ENCODE measurements around the gene GAPDH. TPM values are rescaled to one million over a fixed set of nuclear protein-coding genes. Genes with fewer than 3 reads are reported as not detected.

GAPDH gene
- total RNA-seq, 1 donor from 2014 or later, result 5,048 TPM

DNA sequence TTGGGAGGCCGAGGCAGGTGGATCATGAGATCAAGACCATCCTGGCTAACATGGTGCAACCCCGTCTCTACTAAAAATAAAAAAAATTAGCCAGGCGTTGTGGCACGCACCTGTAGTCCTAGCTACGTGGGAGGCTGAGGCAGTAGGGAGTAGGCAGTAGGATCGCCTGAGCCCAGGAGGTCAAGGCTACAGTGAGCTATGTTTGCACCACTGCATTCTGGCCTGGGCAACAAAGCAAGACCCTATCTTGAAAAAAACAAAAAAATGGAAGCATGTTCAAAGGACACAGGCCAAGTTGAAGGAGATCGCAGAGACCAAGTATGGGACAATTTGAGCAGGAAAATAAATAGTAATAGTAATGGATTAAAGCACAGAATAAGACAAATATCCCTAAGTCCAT is 26.2 kb upstream of the GAPDH start:
- H3K4me3 ChIP-seq (ENCODE audit: low read depth, low read length), result no peak overlapping the region

DNA sequence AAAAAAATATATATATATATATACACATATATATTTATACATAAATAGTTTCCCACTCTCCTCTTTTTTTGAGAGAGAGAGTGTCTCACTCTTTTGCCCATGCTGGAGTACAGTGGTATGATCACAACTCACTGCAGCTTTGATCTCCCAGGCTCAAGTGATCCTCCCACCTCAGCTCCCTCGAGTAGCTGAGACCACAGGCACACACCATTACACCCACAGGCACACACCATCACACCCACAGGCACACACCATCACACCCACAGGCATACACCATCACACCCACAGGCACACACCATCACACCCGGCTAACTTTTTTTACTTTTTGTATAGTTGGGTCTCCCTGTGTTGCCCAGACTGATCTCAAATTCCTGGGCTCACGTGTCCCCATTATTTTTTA is 14.1 kb upstream of the GAPDH start:
- Histone ChIP-seq H3K4me3 (ENCODE audit: low read depth, low read length) (no peak overlapping the region), H3K36me3 (ENCODE audit: control insufficient read depth, insufficient read depth, low read length) (peaks cover 30% of the 10 kb centered on the region), H3K27me3 (ENCODE audit: control insufficient read depth, insufficient read depth, low read length) (no peaks in the 10 kb centered on the region)
- TF ChIP-seq, protein P1, sequence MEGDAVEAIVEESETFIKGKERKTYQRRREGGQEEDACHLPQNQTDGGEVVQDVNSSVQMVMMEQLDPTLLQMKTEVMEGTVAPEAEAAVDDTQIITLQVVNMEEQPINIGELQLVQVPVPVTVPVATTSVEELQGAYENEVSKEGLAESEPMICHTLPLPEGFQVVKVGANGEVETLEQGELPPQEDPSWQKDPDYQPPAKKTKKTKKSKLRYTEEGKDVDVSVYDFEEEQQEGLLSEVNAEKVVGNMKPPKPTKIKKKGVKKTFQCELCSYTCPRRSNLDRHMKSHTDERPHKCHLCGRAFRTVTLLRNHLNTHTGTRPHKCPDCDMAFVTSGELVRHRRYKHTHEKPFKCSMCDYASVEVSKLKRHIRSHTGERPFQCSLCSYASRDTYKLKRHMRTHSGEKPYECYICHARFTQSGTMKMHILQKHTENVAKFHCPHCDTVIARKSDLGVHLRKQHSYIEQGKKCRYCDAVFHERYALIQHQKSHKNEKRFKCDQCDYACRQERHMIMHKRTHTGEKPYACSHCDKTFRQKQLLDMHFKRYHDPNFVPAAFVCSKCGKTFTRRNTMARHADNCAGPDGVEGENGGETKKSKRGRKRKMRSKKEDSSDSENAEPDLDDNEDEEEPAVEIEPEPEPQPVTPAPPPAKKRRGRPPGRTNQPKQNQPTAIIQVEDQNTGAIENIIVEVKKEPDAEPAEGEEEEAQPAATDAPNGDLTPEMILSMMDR (IDR thresholded peaks at IDR 0.05; ENCODE audit: insufficient read depth, low read length, severe bottlenecking), result no peak
- DNase-seq (ENCODE audit: low read depth), result no peak
- no peak for FAIRE-seq

More for the DNA sequence above, 26.2 kb upstream of the GAPDH start:
- TF ChIP-seq, protein P1 (IDR thresholded peaks at IDR 0.05; ENCODE audit: insufficient read depth, low read length, severe bottlenecking), result no peak
- Histone ChIP-seq H3K27me3 (ENCODE audit: control insufficient read depth, insufficient read depth, low read length) (no peaks in the 10 kb centered on the region), H3K36me3 (ENCODE audit: control insufficient read depth, insufficient read depth, low read length) (peaks cover 10% of the 10 kb centered on the region)
- FAIRE-seq (no peak), DNase-seq (ENCODE audit: low read depth) (no peak)

DNA sequence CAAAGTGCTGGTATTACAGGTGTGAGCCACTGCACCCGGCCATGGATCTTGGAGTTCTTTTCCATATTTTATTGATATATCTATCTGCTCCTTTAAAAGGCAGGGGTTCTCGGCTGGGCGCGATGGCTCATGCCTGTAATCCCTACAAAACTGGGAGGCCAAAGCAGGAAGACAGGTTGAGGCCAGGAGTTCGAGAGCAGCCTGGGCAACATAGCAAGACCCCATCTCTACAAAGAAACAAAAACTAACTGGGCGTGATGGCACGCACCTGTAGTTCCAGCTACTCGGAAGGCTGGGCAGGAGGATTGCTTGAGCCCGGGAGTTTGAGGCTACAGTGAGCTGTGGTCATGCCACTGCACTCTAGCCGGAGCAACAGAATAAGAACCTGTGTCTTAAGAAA is 12.1 kb upstream of the GAPDH start:
- Histone ChIP-seq H3K4me3 (ENCODE audit: low read depth, low read length) (no peak overlapping the region), H3K27me3 (ENCODE audit: control insufficient read depth, insufficient read depth, low read length) (no peaks in the 10 kb centered on the region), H3K36me3 (ENCODE audit: control insufficient read depth, insufficient read depth, low read length) (peaks cover 33% of the 10 kb centered on the region)
- TF ChIP-seq, protein P1 (IDR thresholded peaks at IDR 0.05; ENCODE audit: insufficient read depth, low read length, severe bottlenecking), result no peak
- no peak for FAIRE-seq
- DNase-seq (ENCODE audit: low read depth), result no peak

DNA sequence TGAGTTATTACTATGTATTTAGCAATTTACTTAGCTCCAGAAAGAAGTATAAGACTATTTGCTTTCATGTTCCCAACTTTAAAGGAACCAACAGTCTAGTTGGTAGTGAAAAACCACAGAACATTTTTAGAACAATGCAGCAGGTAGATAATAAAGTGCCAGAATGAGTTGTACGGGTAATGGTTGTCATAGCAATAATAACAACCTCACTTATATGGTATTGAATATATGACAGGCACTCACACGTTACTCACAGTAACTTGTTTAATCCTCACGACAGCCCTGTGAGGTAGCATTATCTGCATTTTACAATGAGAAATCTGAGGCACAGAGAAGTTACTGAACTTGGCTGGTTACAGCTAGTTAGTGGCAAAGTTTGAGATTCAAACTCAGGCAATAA is 10.6 kb upstream of the GAPDH start:
- TF ChIP-seq, protein P1 (IDR thresholded peaks at IDR 0.05; ENCODE audit: insufficient read depth, low read length, severe bottlenecking), result no peak
- H3K36me3 ChIP-seq (ENCODE audit: control insufficient read depth, insufficient read depth, low read length), result peaks cover 38% of the 10 kb centered on the region
- no peak for FAIRE-seq

DNA sequence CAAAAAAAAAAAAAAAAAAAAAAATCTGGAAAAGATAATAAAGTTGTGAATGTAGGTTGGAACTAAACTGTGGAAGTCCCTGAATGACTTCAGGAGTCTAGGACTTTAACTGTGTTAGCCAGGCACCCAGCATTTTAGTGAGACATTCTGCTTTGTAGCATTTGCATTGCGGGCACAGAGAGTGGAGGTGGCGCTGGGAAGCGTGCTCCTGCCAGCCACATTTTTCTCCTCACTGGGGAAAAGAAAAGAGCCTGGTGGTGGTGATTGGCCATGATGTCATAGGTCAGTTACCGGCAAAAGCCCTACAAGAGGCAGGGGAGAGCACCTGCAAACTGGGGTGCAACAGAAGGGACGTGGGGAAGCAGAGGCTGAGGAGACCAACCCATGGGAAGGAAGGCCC is 9.7 kb upstream of the GAPDH start:
- FAIRE-seq (no peak), DNase-seq (ENCODE audit: low read depth) (no peak)
- Histone ChIP-seq H3K27me3 (ENCODE audit: control insufficient read depth, insufficient read depth, low read length) (no peaks in the 10 kb centered on the region), H3K36me3 (ENCODE audit: control insufficient read depth, insufficient read depth, low read length) (peaks cover 38% of the 10 kb centered on the region), H3K4me3 (ENCODE audit: low read depth, low read length) (no peak overlapping the region)
- TF ChIP-seq, protein P1 (IDR thresholded peaks at IDR 0.05; ENCODE audit: insufficient read depth, low read length, severe bottlenecking), result no peak

More for the DNA sequence above, 10.6 kb upstream of the GAPDH start:
- Histone ChIP-seq H3K27me3 (ENCODE audit: control insufficient read depth, insufficient read depth, low read length) (no peaks in the 10 kb centered on the region), H3K4me3 (ENCODE audit: low read depth, low read length) (no peak overlapping the region)
- DNase-seq (ENCODE audit: low read depth), result no peak

DNA sequence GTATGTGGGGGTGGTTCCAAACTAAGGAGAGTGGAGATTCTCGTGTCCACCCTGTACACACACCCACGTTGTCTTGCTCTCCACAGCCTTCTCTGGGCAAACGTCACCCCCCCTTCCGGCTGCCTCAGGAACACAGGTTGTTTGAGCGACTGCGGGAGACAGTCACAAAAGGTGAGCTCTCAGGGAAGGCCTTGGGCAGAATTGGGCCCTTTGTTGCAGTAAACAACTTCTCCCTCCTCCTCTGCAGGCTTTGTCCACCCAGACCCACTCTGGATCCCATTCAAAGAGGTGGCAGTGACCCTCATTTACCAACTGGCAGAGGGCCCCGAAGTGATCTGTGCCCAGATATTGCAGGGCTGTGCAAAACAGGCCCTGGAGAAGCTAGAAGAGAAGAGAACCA is 8.1 kb upstream of the GAPDH start:
- TF ChIP-seq, protein P1 (IDR thresholded peaks at IDR 0.05; ENCODE audit: insufficient read depth, low read length, severe bottlenecking), result no peak
- Histone ChIP-seq H3K4me3 (ENCODE audit: low read depth, low read length) (no peak overlapping the region), H3K36me3 (ENCODE audit: control insufficient read depth, insufficient read depth, low read length) (peaks cover 43% of the 10 kb centered on the region), H3K27me3 (ENCODE audit: control insufficient read depth, insufficient read depth, low read length) (no peaks in the 10 kb centered on the region)
- FAIRE-seq (no peak), DNase-seq (ENCODE audit: low read depth) (no peak)
